Measurements from ENCODE around the gene PLG.
A peak's percentile ranks its signal among the peaks of the same experiment; 100 is the strongest.
"Not testable (repeated sequence)": the region's sequence is repeated elsewhere in the genome, so short reads cannot be mapped to it uniquely, and the experiment has no call there.

PLG gene

DNA sequence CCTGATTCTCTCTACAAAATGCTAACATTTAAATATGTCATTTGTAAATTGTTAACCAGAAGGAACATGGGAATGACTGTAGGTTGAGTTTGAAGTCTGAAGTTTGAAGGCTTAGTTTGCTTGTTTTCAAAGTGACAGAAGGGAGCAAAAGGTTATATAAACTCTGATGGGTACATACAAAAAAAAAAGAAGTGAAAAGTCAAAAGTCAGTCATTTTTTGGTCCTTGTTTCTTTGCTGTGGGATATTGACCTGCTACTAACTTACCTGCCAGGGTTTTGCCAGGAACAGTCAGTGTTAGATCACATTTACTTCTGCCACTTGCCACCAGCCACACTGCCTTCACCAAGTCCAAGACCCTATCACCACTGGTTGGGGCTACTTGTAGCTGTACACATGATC is 6.9 kb downstream of the PLG start:
- FAIRE-seq = peak; percentile 58

DNA sequence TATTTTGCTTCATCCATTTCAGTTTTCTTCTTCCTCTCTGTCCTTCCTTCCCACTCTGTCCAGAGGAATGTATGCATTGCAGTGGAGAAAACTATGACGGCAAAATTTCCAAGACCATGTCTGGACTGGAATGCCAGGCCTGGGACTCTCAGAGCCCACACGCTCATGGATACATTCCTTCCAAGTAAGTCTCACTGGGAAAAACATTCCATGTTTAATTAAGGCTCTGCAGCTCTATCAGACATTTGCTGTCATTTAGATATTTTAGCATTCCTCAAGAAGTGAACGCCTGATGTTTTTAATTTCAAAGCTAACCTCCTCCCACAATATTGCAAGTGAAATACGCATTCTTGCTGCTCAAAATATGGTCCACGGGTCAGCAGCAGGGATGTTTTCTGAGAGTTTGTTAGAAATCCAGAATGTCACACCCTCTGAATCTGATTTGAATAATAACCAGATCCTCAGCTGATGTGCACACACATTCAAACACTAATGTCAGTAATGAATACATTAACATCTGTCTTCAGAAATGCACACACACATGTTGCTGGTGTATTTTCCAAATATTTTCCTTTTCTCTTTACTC is 12.8 kb downstream of the PLG start:
- no peak for FAIRE-seq

DNA sequence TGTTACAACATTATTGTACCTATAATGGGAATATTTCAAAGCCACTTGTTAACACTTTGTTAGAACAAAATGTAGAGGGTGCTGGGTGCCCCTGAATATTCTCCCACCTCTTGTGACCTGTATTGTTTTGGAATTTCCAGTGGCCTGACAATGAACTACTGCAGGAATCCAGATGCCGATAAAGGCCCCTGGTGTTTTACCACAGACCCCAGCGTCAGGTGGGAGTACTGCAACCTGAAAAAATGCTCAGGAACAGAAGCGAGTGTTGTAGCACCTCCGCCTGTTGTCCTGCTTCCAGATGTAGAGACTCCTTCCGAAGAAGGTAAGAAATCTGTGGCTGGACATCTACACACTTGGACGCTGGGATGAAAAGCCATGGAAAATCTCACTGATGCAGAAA is 28.9 kb downstream of the PLG start:
- FAIRE-seq = no peak

DNA sequence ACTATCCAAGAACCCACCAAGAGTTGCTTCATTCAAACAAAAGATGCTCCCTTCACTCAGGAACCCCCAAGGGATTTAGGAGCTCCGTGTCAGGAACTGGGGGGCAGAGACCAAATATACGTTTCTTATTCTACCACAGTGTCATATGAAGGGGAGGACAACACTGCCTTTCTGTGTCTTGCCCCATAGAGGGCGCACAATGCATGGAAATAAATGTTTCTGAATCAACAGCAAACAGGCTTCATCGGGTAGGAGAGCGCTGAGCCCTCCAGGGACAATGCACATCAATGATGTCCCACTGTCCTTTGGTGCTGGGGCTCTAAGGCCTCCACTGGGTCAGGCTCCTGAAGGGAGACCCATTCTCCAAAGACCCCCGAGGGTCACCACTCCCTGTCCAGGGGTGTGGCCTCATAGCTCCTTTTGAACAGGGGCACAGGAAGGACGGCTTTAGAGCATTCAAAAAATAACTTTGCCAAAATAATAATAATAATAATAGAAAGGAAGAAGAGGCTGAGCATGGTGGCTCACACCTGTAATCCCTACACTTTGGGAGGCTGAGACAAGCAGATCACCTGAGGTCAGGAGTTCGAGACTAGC is 31.1 kb downstream of the PLG start:
- FAIRE-seq = no peak

DNA sequence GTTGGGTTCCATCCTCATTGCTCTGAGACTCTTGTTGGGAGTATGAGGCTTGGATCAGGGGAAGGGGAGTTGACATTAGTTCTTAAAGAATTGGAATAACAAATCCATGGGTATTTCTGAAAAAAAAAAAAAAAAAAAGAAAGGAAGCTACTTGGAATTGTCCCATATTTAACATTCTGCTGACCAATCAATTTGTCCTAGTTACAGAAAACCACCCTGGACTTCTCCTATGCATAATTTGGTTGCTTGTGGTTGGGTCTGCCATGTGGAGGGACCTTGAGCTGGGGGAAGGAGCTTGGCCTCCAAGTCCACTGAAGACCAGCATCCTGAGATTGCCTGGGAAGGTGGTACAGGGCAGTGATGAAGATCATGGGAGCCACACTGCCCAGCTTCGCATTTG is 32.6 kb downstream of the PLG start:
- FAIRE-seq = no peak

DNA sequence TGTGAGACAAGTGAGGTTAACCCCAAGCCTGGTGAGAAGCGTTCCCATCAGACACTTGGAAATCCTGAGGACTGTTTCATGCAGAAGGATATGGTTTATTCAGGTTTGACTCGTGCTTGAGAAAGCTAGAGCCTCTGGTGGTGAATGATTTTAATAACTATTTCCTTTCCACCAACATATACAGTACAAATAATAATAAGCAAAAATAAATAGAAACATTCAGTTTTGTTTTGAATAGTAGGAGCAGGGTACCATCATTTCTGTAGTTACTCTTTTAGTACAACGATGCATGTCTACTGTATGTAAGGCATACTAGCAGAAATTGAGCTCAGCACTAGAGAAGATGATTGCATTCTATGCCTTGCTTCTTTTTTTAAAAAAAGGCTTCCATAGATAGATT is 33.5 kb downstream of the PLG start:
- no peak for FAIRE-seq

DNA sequence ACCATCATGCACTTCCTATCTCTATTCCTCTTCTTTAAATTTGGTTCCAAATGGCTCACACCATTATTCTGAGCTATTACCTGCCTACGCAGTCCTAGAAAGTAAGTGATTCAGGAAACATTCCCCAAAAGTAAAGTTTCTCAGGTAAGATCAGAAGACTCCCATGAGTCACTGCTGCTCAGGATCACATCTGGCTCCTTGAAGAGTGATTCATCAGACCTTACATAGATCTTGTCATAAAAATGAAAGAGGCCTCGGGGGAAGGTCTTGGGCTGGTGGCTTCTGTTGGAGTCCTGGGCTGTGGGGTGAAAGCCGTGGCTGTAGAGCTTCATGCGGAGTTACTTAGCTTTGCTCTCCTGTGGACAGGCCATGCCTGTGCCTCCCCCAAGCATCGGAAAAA is 35.9 kb downstream of the PLG start:
- FAIRE-seq = no peak

DNA sequence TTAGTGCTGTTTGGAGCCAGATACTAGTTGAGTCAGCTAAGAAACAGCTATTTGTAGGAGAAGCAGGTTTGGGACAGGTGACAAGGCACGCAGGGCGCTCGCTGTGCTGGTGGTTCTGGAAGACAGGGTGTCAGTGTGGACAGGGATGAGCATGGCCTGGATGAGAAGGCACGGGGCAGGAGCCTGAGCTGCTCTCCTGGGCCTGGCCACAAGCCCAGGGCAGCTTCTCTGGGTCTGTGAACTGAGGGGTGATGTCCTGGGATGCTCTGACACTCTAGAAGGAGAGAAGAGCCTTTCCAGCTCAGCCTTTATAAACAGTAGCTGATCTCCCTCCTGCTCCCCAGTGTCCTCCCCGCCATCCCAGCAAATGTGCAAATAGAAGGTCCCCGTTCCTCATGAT is 37.9 kb downstream of the PLG start:
- no peak for FAIRE-seq

DNA sequence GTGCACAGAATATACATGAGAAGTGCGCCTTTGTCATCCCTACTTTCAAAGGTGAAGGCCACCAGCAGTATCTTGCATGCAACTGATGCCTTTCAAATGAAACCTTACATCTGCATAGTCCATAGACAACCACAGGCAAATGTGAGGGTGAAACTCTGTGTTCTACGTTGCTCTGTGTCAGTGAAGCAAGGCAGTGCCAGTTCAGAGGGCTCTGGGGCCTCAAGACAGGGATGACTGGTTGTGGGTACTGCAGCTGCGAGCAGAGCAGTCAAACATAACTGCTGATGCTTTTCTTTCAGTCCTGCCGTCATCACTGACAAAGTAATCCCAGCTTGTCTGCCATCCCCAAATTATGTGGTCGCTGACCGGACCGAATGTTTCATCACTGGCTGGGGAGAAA is 39.0 kb downstream of the PLG start:
- not testable (repeated sequence) for FAIRE-seq

DNA sequence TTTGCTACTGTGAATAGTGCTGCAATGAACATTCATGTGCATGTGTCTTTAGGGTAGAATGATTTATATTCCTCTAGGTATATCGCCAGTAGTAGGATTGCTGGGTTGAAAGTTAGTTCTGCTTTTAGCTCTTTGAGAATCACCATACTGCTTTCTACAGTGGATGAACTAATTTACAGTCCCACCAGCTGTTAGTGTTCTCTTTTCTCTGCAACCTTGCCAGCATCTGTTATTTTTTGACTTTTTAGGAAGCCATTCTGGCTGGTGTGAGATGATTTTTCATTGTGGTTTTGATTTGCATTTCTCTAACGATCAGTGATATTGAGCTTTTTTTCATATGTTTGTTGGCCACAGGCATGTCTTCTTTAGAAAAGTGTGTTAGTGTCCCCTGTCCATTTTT is 40.0 kb downstream of the PLG start:
- no peak for FAIRE-seq

DNA sequence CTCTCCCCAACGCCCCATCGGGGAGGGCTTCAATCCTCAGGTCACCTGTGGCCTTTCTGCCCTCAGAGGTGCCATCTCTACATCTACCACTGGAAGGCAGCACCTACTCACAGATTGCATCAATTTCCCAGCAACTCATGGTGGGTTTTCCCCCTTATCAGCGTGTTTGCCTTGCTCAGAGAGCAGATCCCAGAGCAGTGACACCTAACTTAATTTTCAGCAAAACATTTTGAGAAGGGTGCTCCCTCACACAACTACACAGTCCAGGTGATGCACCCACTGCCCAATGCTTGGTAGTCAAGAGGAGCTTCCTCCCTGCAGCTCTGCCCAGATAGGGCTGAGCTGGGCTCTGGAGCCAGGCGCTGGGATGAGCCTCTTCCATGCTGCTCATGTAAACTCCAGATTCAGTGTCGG is 48.2 kb downstream of the PLG start:
- no peak for FAIRE-seq

DNA sequence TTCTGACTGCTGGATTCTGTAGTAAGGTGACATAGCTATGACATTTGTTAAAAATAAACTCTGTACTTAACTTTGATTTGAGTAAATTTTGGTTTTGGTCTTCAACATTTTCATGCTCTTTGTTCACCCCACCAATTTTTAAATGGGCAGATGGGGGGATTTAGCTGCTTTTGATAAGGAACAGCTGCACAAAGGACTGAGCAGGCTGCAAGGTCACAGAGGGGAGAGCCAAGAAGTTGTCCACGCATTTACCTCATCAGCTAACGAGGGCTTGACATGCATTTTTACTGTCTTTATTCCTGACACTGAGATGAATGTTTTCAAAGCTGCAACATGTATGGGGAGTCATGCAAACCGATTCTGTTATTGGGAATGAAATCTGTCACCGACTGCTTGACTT is 51.2 kb downstream of the PLG start:
- not testable (repeated sequence) for FAIRE-seq

DNA sequence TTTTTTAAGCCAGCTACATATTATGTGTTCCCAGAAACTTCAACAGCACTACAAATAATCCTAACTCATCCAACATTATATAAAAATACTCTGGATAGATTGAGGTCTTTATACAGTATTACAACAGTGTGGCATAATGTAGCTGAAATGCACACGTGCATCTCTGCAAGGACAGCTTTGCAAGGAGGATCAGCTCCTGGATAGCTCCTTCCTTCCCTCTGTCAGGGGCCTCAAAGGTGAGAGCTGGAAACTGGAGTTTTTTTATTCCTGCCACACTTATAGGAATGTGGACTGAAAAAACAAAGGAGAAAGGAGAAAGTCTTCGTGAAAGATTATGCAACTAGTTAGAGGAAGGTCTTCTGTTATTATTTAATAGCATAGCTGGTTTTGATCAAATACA is 53.1 kb downstream of the PLG start:
- FAIRE-seq = no peak

DNA sequence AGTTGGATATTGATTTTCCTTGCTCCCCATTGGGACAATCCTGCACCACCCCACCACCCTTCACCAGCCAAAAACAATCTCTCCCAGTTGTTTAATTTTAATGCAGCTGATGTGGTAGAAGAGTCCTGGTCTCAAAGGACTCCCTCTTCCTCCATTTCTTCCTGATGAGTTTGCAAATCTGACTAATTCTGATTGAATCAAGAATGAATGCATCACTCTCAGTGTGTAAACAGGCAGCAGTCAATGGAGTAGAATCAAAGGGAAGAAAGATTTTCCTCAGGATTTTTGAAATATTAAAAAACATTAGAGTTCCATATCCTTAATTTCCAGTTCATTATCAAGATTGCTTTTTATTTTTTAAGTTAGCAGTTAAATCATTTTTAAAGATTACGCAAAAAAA is 54.0 kb downstream of the PLG start:
- no peak for FAIRE-seq

DNA sequence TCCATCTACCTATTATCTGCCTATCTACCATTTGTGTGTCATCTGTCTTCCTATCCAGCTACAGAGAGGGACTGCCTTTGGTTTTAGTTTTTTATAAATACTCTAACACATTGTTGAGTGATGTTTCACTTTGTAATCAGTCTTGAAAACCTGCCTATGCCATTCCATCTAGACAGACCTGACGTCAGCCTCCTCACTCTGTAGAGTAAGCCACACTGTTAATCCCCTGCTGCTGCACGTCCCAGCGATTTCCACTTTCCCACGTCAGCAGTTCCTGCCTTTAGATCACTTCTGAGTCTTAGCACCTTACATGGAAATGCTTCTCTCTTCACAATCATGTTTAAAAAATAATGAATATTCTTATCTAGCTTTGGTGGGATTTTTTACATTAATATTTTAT is 54.8 kb downstream of the PLG start:
- FAIRE-seq = no peak

DNA sequence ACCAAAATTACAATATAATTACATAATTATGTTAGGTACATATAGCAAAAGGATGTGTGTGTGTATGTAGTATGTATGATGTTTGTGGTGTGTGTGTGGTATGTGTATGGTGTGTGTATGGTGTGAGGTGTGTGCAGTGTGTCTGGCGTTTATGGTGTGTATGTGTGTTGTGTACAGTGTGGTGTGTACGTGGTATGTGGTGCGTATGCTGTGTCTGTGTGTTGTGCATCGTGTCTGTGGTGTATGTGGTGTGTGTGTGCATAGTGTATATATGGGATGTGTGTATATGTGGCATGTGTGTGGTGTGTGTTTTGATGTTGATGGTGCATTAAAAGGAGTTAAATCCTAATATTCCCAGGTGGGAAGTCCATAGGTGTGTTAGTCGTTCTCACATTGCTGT is 62.8 kb downstream of the PLG start:
- FAIRE-seq = no peak

DNA sequence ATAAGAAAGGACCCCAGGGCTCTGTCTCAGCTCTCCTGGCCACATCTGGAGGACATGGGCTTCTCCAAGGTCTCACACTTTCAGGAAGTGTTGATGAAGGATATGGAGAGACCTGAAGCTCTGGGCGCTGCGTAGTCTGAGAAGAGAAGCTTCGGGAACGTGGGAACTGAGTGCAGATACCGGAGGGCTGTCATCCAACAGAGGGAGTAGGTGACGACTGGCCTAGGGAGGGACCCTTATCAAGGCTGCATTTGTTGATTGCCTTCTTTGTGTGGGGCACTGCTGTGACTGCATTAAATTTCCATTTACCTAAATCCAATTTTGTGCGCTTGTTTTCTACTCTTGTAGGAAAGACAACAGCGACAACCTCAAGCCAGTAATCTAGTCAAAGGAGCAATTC is 63.4 kb downstream of the PLG start:
- FAIRE-seq = no peak

DNA sequence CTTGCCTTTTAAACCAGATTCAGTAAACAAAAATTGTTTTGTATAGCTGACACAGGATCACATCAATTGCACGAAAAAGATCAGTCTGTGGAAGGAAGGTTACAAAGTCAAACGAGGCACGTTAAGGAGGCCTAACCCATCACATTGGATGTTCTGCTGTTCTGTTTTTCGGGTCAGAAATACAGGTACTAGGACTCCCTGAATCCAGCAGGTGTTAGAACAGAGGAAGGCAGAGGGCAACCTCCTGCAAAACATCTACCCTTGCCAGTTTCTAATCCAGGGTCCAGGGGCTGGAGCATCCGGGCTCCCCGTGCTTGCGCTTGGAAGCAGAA is 64.6 kb downstream of the PLG start:
- FAIRE-seq = no peak

DNA sequence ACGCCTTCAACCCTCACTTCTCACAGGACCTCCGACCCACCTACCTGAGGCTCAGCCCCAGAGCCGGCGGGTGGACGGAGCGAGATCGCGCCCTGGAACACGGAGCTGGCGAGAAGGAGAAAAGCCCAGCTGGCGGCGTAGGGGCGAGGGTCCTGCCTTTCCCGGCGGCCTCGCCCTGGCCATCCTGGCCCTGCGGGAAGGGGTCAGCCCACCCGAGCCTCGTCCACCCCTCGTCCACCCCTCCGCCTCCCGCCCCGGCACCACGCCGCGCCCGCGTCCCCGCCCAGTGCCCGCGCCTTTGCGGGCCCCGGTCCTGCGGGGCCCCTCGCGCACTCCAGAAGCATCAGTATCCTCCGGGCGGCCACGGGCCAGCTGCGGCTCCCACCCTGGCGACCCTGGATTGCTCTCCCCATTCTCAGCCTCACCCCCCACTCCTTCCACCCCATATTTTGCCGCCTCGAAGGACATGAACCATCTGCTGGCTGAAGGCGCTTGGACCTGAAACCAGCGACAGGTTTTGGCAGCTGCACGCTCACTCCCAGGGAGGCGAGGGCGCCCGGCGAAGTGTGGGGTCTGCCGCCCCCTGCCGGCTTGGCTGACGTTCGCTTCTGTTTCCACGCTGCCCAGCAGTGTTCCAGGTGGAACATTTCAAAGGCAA is 65.1 kb downstream of the PLG start:
- no peak for FAIRE-seq

DNA sequence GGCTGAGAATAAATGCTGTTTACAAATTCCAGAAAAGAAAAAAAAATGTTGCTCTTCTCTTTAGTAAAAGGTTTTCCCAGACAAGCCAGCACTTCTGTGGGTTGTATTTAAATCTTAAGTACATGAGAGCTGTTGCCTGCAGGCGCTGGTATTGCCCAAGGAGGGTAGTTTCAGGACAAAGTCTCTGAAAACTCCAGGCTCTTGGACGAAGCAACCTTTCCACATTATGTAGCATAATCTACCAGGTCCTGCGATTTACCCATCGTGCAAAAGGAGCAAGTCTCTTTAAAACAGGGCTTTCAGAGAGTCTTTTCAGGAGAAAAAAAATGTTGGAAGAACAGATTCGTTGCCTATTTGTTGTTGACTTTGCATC is 65.6 kb downstream of the PLG start:
- no peak for FAIRE-seq

DNA sequence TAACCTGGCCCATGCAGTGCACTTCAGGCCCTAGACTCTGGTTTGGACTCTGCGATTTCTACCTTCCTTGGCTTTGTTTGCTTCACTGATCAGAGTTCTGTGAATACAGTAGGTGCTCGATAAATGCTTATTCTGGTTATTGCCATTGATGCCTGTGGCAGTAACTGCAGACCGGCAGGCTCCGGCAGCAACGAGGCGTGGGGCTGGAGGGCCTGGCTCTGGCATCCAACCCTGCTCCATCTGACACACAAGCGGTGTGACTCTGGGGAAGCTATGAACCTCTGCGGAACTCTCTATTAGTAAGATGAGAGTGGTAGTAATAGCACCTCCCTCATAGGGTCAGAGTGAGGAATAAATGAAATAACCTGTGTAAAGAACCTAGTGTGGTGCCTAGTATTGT is 66.1 kb downstream of the PLG start:
- no peak for FAIRE-seq

DNA sequence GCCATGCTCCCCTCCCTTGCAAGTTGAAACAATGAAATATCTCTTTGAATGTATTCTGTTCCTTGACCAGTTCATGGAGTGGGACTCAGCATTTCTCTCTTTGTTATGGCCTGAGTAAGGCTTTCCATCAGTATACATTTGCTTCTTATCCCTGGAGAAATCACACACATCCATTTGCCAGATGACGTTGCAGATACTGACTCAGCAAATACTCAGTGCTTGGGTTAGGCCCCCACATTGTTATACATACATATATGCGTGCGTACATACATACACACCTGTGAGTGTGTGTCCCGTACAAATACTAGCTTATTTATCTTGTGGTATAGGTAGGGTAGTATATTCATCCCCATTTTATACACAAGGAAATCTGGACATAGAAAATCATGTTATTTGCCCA is 72.4 kb downstream of the PLG start:
- no peak for FAIRE-seq

DNA sequence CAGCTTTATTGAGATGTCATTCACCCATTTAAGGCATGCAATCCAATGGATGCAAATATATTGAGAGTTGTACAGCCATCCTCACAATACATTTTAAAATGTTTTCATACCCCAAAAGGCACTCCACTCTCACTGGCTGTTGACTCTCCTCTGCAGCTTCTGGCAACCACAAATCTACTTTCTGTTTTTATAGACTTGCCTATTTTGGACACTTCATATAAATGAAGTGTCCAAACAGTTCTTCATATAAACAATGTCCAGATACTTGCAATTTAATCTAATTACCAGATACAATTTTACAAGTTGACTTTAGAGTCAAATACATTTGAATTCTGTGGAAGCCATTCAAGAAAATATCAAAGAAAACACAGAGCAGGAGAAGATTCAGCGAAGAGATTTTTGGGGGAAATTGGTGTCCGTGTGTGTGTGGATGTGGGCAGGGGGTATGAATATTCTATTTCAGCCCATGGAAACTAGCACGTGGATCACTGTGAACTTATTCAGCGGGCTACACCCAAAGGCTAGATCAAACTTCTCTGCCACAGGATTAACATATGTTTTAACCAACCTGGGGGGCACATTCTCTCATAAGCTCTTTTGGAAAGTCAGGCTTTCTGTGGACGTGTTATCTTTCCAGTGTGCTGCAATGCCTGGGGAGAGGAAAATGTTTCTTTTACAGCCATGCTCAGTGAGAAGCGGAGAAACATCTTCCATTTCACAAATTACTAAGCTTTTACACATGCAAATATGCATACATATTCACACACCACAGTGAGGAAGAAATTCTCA is 73.9 kb downstream of the PLG start:
- no peak for FAIRE-seq

DNA sequence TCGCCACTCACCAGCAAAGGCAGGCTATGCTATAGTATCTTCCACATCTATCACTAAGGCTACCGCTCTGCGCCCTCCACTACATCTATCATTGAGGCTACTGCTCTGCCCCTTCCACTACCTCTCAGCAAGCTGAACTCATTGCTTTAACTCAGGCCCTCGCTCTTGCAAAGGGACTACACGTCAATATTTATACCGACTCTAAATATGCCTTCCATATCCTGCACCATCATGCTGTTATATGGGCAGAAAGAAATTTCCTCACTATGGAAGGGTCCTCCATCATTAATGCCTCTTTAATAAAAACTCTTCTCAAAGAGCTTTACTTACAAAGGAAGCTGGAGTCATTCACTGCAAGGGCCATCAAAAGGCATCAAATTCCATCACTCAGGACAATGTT is 77.1 kb downstream of the PLG start:
- not testable (repeated sequence) for FAIRE-seq

Measured in colon (tissue), 2 donors.